GM12872 (cell line): ENCODE results near the gene TFRC.

ENCODE experiments used
- CTCF ChIP-seq: IDR thresholded peaks from 3 replicates; pipeline ENCODE4 v1.5.1; 2011; ENCODE audit warnings: low read depth, mild to moderate bottlenecking, low read length, moderate library complexity; ENCODE audit not compliant: insufficient read depth

Gene TFRC

GRCh38 chr3:196048922-196049598, 32.8 kb downstream of the TFRC start:
- TF ChIP-seq CTCF, result no peak

GRCh38 chr3:196047391-196048030, 34.4 kb downstream of the TFRC start:
- TF ChIP-seq CTCF, result no peak

GRCh38 chr3:196044513-196044912, 37.4 kb downstream of the TFRC start:
- TF ChIP-seq CTCF, result no peak

- TF ChIP-seq CTCF, result no peak
These were observed 39.2 kb downstream of the TFRC start for GRCh38 chr3:196042673-196043072.

- no peak for TF ChIP-seq CTCF
These were observed 42.5 kb downstream of the TFRC start for GRCh38 chr3:196039359-196039758.

GRCh38 chr3:196026059-196026458, 55.8 kb downstream of the TFRC start:
- peak; percentile 32; the same call in 1 of the 3 replicates for TF ChIP-seq CTCF

GRCh38 chr3:196024968-196025367, 56.9 kb downstream of the TFRC start:
- no peak for TF ChIP-seq CTCF
